ENCODE measurements around the gene PTPRC.

PTPRC gene

DNA sequence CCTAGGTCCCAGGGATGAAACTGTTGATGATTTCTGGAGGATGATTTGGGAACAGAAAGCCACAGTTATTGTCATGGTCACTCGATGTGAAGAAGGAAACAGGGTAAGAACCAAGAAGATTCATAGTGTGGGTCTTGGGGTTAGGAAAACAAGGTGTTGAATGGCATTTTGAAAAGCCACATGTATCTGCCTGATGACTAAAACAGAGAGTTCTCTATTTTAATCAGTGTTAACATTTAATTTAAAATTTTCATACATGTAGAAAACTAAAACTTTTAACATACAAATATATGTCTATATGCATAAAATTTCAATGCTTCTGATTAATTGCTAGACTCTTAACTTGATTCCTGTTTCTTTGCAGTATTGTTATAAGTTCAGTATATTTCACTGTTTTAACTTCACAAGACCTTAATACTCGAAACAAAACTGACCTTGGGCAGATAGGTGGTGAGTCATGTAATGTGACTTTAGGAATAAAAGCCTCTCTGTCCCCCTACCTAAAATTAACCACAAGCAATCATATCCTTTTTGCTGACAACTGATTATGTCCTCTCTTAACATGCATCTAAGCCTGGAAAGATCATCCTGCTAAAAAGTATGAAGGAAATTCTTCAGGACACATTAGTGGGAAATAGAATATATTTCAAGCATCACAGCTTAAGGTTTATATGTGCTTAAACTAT lies 95.6 kb downstream of the PTPRC start:
- H3K27ac ChIP-seq (ENCODE audit: low read depth, low read length), result no peak overlapping the region
- no peaks in the 10 kb centered on the region for H3K4me1 ChIP-seq (ENCODE audit: control insufficient read depth, insufficient read depth, low read length)
- H3K36me3 ChIP-seq (ENCODE audit: control insufficient read depth, insufficient read depth, low read length), result no peaks in the 10 kb centered on the region
- no peak overlapping the region for H3K9ac ChIP-seq (ENCODE audit: low read depth, low read length)
- no peaks in the 10 kb centered on the region for H3K9me3 ChIP-seq (ENCODE audit: control insufficient read depth, insufficient read depth, low read length)
- no peaks in the 10 kb centered on the region for H3K27me3 ChIP-seq (ENCODE audit: control insufficient read depth, insufficient read depth, low read length)
- no peak overlapping the region for H3K4me3 ChIP-seq (ENCODE audit: low read depth, low read length)

DNA sequence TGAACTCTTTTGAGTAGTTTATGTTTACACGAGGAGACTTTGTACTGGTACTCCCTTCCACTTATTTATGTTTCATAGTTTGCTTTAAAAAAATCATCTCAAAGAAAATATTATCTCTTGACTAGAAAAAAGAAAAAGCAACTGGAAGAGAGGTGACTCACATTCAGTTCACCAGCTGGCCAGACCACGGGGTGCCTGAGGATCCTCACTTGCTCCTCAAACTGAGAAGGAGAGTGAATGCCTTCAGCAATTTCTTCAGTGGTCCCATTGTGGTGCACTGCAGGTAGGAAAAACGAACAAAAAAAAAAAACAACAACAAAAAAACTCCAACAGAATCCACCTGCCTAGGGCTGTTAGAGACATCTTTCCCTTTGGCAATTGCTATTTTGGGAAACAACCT lies 102.9 kb downstream of the PTPRC start:
- H3K4me3 ChIP-seq (ENCODE audit: low read depth, low read length), result no peak overlapping the region
- H3K9me3 ChIP-seq (ENCODE audit: control insufficient read depth, insufficient read depth, low read length), result no peaks in the 10 kb centered on the region
- no peak overlapping the region for H3K9ac ChIP-seq (ENCODE audit: low read depth, low read length)
- peaks cover 10% of the 10 kb centered on the region for H3K4me1 ChIP-seq (ENCODE audit: control insufficient read depth, insufficient read depth, low read length)
- peak overlapping the region; percentile 44 for H3K27ac ChIP-seq (ENCODE audit: low read depth, low read length)
- no peaks in the 10 kb centered on the region for H3K27me3 ChIP-seq (ENCODE audit: control insufficient read depth, insufficient read depth, low read length)
- no peaks in the 10 kb centered on the region for H3K36me3 ChIP-seq (ENCODE audit: control insufficient read depth, insufficient read depth, low read length)

DNA sequence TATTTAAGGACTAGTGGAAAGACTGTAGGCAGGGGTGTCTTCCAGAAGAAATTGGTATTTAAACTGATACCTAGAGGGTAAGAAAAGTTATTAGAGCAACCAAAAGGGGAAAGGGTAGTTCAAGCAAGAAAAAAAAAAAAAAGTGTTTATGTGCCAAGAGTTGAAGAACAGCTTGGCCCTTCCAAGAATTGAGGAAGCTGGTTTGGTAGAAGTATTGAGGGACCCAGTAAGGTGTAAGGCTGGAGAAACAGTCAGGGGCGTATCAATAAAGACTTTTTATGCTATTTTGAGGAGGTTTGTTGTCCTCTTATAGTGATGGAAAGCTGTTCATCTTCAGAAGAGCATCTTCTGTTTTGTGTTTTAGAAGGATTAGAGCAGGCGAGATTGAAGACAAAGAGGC lies 108.3 kb downstream of the PTPRC start:
- Histone ChIP-seq H3K4me1 (ENCODE audit: control insufficient read depth, insufficient read depth, low read length) (peaks cover 8% of the 10 kb centered on the region), H3K27me3 (ENCODE audit: control insufficient read depth, insufficient read depth, low read length) (no peaks in the 10 kb centered on the region), H3K36me3 (ENCODE audit: control insufficient read depth, insufficient read depth, low read length) (no peaks in the 10 kb centered on the region), H3K27ac (ENCODE audit: low read depth, low read length) (no peak overlapping the region), H3K9me3 (ENCODE audit: control insufficient read depth, insufficient read depth, low read length) (no peaks in the 10 kb centered on the region), H3K9ac (ENCODE audit: low read depth, low read length) (no peak overlapping the region), H3K4me3 (ENCODE audit: low read depth, low read length) (no peak overlapping the region)

DNA sequence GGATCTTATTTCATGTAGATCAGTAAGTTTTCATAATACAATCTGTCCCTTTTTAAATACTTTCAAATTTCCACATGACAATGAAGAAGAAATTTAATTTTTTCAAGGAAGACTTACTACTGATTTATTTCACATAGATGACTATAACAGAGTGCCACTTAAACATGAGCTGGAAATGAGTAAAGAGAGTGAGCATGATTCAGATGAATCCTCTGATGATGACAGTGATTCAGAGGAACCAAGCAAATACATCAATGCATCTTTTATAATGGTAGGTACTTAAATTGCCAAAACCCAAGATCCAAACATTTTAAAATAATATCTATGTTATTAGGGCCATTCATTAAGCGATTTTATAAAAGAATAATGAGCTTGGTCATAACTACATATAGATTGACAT lies 110.4 kb downstream of the PTPRC start:
- Histone ChIP-seq H3K27me3 (ENCODE audit: control insufficient read depth, insufficient read depth, low read length) (no peaks in the 10 kb centered on the region), H3K9ac (ENCODE audit: low read depth, low read length) (no peak overlapping the region), H3K4me3 (ENCODE audit: low read depth, low read length) (no peak overlapping the region), H3K9me3 (ENCODE audit: control insufficient read depth, insufficient read depth, low read length) (no peaks in the 10 kb centered on the region), H3K4me1 (ENCODE audit: control insufficient read depth, insufficient read depth, low read length) (0 out of 2 replicates have a peak, but pooled peaks cover 6% of the 10 kb centered on the region), H3K27ac (ENCODE audit: low read depth, low read length) (no peak overlapping the region), H3K36me3 (ENCODE audit: control insufficient read depth, insufficient read depth, low read length) (no peaks in the 10 kb centered on the region)

DNA sequence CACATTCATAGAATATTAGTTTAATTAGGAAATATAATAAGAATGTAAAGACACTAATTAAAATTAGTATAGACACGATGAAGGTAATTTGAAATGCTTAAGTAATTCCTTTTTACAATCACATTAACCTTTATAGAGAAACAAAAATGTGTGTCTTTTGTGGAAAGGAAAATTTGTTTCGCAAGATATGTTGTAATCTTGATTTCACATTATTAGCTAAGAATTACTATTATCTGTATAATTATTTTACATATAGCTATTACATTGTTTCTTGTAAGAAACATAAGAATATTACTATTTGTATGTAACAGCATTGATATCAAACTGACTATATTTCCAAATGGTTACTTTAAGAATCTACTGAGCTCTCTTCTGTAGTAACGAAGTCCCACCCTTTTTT lies 111.2 kb downstream of the PTPRC start:
- Histone ChIP-seq H3K27me3 (ENCODE audit: control insufficient read depth, insufficient read depth, low read length) (no peaks in the 10 kb centered on the region), H3K4me1 (ENCODE audit: control insufficient read depth, insufficient read depth, low read length) (0 out of 2 replicates have a peak, but pooled peaks cover 6% of the 10 kb centered on the region), H3K9me3 (ENCODE audit: control insufficient read depth, insufficient read depth, low read length) (no peaks in the 10 kb centered on the region), H3K27ac (ENCODE audit: low read depth, low read length) (no peak overlapping the region), H3K4me3 (ENCODE audit: low read depth, low read length) (no peak overlapping the region), H3K36me3 (ENCODE audit: control insufficient read depth, insufficient read depth, low read length) (no peaks in the 10 kb centered on the region), H3K9ac (ENCODE audit: low read depth, low read length) (no peak overlapping the region)

DNA sequence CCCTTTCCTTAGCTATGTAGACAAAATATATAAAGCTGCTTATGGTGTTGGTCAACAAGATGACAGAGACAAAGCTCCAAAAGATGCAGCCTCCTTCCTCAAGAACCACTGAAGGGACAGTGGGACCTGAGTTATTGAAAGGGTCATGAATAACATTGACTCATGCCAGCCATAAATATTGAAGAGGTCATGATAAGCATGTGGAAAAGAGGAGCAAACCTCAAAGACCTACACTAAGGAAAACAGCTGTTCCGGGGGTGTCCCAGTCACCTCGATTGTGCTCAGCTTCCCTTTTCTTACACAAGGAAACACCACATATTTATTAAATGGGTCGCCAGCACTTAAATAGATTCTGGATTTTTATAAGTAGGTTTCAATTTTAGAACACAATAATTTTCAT lies 112.9 kb downstream of the PTPRC start:
- H3K4me3 ChIP-seq (ENCODE audit: low read depth, low read length), result no peak overlapping the region
- H3K36me3 ChIP-seq (ENCODE audit: control insufficient read depth, insufficient read depth, low read length), result no peaks in the 10 kb centered on the region
- H3K4me1 ChIP-seq (ENCODE audit: control insufficient read depth, insufficient read depth, low read length), result 0 out of 2 replicates have a peak, but pooled peaks cover 6% of the 10 kb centered on the region
- H3K27me3 ChIP-seq (ENCODE audit: control insufficient read depth, insufficient read depth, low read length), result no peaks in the 10 kb centered on the region
- no peaks in the 10 kb centered on the region for H3K9me3 ChIP-seq (ENCODE audit: control insufficient read depth, insufficient read depth, low read length)
- H3K9ac ChIP-seq (ENCODE audit: low read depth, low read length), result no peak overlapping the region
- H3K27ac ChIP-seq (ENCODE audit: low read depth, low read length), result no peak overlapping the region

DNA sequence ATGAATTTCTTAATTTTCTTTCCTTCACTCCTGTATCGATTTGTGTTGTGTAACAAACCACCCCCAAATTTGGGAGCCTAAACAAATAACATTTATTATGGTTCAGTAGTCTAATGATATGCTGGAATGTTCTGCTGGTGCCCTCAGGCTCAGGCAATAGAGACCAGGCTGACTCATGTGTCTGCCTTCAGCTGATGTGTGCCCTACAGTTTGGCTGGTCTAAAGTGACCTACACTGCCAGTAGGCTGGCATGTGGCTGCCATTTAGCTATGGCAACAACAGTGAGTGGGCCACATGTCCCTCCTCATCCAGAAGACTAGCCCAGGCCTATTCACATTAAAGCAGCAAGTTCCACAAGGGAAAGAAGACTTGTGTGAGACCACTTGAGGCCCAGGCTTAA lies 115.8 kb downstream of the PTPRC start:
- H3K27ac ChIP-seq (ENCODE audit: low read depth, low read length), result no peak overlapping the region
- no peak overlapping the region for H3K4me3 ChIP-seq (ENCODE audit: low read depth, low read length)
- no peaks in the 10 kb centered on the region for H3K36me3 ChIP-seq (ENCODE audit: control insufficient read depth, insufficient read depth, low read length)
- H3K4me1 ChIP-seq (ENCODE audit: control insufficient read depth, insufficient read depth, low read length), result no peaks in the 10 kb centered on the region
- H3K9me3 ChIP-seq (ENCODE audit: control insufficient read depth, insufficient read depth, low read length), result no peaks in the 10 kb centered on the region
- H3K27me3 ChIP-seq (ENCODE audit: control insufficient read depth, insufficient read depth, low read length), result no peaks in the 10 kb centered on the region
- no peak overlapping the region for H3K9ac ChIP-seq (ENCODE audit: low read depth, low read length)

DNA sequence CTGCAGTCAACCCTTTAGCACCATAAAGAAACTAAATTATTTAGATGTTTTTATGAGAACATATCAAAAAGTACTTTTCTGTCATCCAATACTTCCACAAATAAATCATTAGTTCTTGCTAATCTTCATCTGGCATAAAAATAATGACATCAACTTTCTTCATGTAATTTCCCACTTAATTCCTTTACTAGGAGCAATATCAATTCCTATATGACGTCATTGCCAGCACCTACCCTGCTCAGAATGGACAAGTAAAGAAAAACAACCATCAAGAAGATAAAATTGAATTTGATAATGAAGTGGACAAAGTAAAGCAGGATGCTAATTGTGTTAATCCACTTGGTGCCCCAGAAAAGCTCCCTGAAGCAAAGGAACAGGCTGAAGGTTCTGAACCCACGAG lies 116.9 kb downstream of the PTPRC start:
- Histone ChIP-seq H3K27me3 (ENCODE audit: control insufficient read depth, insufficient read depth, low read length) (no peaks in the 10 kb centered on the region), H3K4me3 (ENCODE audit: low read depth, low read length) (no peak overlapping the region), H3K36me3 (ENCODE audit: control insufficient read depth, insufficient read depth, low read length) (no peaks in the 10 kb centered on the region), H3K9ac (ENCODE audit: low read depth, low read length) (no peak overlapping the region), H3K9me3 (ENCODE audit: control insufficient read depth, insufficient read depth, low read length) (no peaks in the 10 kb centered on the region), H3K4me1 (ENCODE audit: control insufficient read depth, insufficient read depth, low read length) (no peaks in the 10 kb centered on the region), H3K27ac (ENCODE audit: low read depth, low read length) (no peak overlapping the region)

DNA sequence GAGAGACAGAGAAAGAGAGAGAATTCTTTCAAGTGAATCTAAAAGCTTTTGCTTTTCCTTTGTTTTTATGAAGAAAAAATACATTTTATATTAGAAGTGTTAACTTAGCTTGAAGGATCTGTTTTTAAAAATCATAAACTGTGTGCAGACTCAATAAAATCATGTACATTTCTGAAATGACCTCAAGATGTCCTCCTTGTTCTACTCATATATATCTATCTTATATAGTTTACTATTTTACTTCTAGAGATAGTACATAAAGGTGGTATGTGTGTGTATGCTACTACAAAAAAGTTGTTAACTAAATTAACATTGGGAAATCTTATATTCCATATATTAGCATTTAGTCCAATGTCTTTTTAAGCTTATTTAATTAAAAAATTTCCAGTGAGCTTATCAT lies 117.6 kb downstream of the PTPRC start:
- Histone ChIP-seq H3K9ac (ENCODE audit: low read depth, low read length) (no peak overlapping the region), H3K27me3 (ENCODE audit: control insufficient read depth, insufficient read depth, low read length) (no peaks in the 10 kb centered on the region), H3K4me1 (ENCODE audit: control insufficient read depth, insufficient read depth, low read length) (no peaks in the 10 kb centered on the region), H3K9me3 (ENCODE audit: control insufficient read depth, insufficient read depth, low read length) (no peaks in the 10 kb centered on the region), H3K4me3 (ENCODE audit: low read depth, low read length) (no peak overlapping the region), H3K27ac (ENCODE audit: low read depth, low read length) (no peak overlapping the region), H3K36me3 (ENCODE audit: control insufficient read depth, insufficient read depth, low read length) (no peaks in the 10 kb centered on the region)

DNA sequence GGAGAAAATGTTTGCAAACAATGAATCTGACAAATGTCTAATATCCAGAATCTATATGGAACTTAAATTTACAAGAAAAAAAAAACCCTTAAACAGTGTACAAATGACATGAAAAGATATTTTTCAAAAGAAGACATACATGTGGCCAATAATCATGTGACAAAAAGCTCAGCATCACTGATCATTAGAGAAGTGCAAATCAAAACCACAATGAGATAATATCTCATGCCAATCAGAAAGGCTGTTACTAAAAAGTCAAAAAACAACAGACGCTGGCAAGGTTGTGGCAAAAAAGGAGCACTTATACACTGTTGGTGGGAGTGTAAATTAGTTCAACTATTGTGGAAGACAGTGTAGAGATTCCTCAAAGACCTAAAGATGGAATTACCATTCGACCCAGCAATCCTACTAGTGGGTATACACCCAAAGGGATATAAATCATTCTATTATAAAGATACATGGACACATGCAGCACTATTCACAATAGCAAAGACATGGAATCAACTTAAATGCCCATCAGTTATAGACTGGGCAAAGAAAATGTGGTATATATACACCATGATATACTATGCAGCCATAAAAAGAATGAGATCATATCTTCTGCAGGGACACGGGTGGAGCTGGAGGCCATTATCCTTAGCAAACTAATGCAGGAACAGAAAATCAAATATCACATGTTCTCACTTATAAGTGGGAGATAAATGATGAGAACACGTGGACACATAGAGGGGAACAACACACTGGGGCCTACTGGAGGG lies 123.2 kb downstream of the PTPRC start:
- Histone ChIP-seq H3K27me3 (ENCODE audit: control insufficient read depth, insufficient read depth, low read length) (no peaks in the 10 kb centered on the region), H3K9me3 (ENCODE audit: control insufficient read depth, insufficient read depth, low read length) (no peaks in the 10 kb centered on the region), H3K9ac (ENCODE audit: low read depth, low read length) (no peak overlapping the region), H3K27ac (ENCODE audit: low read depth, low read length) (no peak overlapping the region), H3K4me3 (ENCODE audit: low read depth, low read length) (no peak overlapping the region), H3K36me3 (ENCODE audit: control insufficient read depth, insufficient read depth, low read length) (no peaks in the 10 kb centered on the region), H3K4me1 (ENCODE audit: control insufficient read depth, insufficient read depth, low read length) (no peaks in the 10 kb centered on the region)

DNA sequence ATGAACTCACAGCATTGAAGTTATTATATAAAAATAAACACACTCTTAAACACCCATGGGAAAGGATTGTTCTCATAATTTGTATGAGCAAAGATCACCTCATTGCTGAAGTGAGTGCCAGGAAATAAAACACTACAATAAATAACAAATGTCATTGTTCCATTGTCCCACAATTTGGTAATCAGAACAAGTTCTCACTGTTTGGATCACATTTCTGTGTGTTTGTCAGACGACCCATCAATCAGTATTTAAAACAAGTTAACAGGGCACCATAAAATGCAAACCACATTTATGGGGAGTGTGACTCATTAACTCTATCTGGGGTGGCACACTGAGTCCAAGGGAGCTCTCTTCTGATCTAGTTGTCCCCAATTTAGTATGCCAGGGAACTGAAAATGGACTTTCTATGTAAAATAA lies 124.5 kb downstream of the PTPRC start:
- Histone ChIP-seq H3K27ac (ENCODE audit: low read depth, low read length) (no peak overlapping the region), H3K4me1 (ENCODE audit: control insufficient read depth, insufficient read depth, low read length) (no peaks in the 10 kb centered on the region), H3K4me3 (ENCODE audit: low read depth, low read length) (no peak overlapping the region), H3K36me3 (ENCODE audit: control insufficient read depth, insufficient read depth, low read length) (no peaks in the 10 kb centered on the region), H3K9me3 (ENCODE audit: control insufficient read depth, insufficient read depth, low read length) (no peaks in the 10 kb centered on the region), H3K9ac (ENCODE audit: low read depth, low read length) (no peak overlapping the region), H3K27me3 (ENCODE audit: control insufficient read depth, insufficient read depth, low read length) (no peaks in the 10 kb centered on the region)
